ENCODE results near the gene RPUSD4.
"Not testable (repeated sequence)": the region's sequence is repeated elsewhere in the genome, so short reads cannot be mapped to it uniquely, and the experiment has no call there.

The RPUSD4 gene, protein sequence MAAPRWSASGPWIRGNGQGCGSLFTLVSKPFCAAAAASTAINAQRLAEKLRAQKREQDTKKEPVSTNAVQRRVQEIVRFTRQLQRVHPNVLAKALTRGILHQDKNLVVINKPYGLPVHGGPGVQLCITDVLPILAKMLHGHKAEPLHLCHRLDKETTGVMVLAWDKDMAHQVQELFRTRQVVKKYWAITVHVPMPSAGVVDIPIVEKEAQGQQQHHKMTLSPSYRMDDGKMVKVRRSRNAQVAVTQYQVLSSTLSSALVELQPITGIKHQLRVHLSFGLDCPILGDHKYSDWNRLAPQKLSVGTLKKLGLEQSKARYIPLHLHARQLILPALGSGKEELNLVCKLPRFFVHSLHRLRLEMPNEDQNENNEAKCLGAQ

DNA sequence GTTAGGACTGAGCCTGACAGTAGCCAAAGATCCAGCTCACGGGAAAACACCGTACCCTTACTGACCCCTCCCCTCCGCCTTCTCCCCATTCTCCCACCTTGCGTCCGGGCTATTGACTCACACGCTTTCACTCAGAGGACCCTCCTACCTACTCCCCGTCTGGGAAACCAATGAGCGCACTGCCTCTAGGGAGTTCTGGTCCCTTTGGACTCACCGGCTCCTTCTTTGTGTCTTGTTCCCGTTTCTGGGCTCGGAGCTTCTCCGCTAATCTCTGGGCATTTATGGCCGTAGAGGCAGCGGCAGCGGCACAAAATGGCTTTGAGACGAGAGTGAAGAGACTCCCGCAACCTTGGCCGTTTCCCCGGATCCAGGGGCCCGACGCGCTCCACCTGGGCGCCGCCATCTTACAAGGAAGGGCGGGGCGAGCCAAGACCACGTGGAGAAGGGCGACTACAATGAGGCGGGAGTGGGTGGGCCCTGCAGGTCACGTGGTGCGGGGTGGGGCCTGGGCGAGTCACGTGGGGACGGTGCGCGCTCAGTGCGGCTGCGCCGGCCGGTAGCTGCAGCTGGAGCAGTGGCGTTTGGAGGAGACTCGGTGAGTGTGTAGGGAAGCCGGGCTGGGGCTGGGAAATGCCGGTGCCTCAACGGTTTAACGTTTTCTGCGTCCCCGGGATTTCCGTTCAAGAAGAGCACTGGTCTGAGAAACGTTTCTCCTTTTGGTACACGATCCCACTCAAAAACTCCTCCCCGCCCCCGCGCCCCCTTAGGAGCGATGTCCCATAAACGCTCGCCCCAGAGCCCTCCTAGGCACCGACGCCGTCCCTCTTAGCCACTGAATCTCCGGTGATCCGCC is at the start of gene RPUSD4, which contains the start of gene FAM118B:
Gene RPUSD4, minus strand, starts transcription at position 415 of the 853 bp plus-strand sequence. Its CDS starts 12 bp downstream, at position 403.
Gene FAM118B, plus strand, starts transcription at position 547 of the 853 bp plus-strand sequence. CDS start 23,220 bp downstream, outside the sequence.
- DNase-seq = peak; percentile 96

DNA sequence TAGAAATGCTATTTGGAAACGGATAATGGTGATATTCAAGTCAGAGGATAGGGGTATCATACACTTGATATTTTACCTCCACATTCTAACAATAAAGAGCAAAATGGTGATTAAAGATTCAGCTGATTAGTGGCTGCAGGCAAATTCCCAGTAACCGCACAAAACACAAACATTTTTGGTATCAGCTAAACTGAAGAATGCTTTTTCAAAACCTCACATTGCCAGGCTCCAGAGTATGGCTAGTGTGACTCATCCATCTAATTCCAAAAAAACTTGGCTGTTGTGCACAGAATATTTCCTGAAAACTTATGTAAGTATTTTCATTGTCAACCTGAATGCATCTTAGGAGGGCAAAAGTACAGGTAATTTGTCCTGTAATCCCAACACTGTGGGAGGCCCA is 46.3 kb upstream of the RPUSD4 start:
- DNase-seq = no peak

- DNase-seq = no peak
Observed at GRCh38 chr11:126257144-126257543, 45.7 kb upstream of the RPUSD4 start.

DNA sequence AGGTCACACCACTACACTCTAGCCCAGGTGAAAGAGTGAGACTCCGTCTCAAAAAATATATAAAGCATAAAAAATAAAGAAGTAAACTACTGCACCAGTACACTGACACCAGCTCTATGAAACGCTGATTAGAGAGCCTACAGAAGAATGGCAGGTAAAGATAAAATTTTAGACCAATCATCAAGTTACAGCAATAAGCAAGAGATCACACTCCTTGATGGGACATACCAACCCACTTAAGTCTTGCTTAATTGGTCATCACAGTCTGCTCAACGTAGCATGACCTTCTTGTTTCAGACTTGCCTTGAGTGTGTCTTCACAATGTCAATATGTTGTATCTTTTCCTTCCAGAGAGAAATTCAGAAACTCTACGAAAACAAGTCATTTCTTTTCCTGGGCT is 44.8 kb upstream of the RPUSD4 start:
- DNase-seq = no peak

GRCh38 chr11:126255507-126255906 is 44.1 kb upstream of the RPUSD4 start:
- not testable (repeated sequence) for DNase-seq

DNA sequence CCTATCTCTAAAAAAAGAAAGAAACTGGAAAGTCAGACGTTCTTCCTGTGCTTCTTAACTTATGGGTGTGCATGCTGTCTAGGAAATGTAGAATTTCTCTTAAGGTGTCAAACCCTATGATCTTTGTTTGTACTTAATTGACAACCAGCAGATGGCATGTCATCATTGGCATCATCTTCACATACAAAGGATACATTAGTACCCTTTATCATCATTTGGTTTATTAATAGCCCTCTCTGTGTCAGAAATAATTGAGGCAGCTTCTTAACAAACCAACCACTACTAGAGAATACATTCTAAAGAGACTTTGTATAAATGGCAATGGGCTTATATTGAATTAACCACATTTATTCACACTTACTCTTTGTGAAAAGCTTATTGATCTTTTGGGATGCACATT is 43.4 kb upstream of the RPUSD4 start:
- no peak for DNase-seq

GRCh38 chr11:126253265-126253664 is 41.8 kb upstream of the RPUSD4 start:
- no peak for DNase-seq

DNA sequence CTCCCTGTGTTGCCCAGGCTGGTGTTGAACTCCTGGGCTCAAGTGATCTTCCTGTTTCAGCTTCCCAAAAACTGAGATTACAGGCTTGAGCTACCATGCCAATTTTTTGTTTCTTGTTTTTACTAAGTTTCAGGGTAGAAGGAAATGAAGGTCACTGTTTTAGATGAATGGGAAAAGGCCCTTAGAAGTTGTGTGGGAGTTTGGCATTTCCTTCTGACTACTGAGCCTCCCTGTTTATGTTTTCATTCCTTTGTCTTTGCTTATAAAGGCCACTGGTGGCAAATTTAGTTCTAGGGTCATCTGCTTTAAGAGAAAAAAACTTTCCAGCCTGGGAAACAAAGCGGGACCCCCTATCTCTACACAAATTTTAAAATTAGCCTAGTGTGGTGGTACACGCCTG is 35.2 kb upstream of the RPUSD4 start:
- no peak for DNase-seq

GRCh38 chr11:126233391-126233790 is 21.9 kb upstream of the RPUSD4 start:
- DNase-seq = no peak

GRCh38 chr11:126232683-126233082 is 21.2 kb upstream of the RPUSD4 start:
- DNase-seq = no peak

GRCh38 chr11:126231725-126232459 is 20.4 kb upstream of the RPUSD4 start:
- no peak for DNase-seq

DNA sequence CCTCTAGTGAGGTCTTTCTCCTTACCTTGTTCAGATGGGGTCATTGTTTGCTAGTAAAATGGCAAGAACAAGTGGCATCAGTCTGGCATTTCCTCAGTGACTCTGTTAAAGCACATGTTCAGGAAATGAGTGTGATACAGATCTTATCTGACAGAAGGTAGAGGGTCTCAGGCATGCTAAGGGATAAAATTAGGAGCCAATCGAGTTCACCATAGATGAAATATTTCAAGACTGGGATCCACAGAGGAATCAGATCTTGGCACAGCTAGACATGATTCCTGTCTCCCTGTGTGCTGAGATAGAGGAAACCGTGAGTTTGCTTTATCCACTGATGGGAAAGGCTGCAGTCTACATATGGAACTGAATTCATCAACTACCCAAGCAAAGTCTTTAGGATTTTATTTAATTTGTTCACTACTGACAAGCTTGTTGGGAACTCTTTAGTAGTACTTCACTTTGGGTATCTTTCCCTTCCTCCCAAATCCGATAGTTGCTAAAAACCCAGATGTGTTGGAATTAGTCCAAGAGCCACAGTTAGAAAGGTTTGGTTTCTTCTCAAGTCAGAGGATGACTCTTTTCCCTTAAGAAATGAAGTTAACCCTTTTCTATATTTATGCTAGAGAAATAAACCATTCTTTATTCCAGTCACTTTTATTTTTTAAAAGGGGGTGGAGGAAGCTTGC is 18.5 kb upstream of the RPUSD4 start:
- DNase-seq = no peak

- no peak for DNase-seq
Observed at GRCh38 chr11:126226334-126227084, 15.1 kb upstream of the RPUSD4 start.

DNA sequence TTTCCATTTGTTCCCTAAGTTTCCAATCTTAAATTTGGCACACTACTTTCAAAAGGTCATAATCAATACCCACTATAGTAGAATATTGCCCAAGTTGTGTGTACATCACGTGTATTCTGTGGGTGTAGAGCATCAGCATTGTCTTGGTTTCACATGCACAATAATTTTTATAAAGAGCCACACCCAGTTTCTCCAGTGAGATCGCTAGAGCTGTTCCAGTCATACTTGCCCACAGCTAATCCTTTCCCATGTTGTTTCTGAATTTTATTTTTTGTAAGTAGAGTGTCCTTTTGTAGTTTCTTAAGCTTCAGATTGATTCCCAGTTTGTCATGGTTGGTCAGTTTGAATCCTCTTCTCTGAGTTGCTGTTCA is 13.8 kb upstream of the RPUSD4 start:
- DNase-seq = no peak

DNA sequence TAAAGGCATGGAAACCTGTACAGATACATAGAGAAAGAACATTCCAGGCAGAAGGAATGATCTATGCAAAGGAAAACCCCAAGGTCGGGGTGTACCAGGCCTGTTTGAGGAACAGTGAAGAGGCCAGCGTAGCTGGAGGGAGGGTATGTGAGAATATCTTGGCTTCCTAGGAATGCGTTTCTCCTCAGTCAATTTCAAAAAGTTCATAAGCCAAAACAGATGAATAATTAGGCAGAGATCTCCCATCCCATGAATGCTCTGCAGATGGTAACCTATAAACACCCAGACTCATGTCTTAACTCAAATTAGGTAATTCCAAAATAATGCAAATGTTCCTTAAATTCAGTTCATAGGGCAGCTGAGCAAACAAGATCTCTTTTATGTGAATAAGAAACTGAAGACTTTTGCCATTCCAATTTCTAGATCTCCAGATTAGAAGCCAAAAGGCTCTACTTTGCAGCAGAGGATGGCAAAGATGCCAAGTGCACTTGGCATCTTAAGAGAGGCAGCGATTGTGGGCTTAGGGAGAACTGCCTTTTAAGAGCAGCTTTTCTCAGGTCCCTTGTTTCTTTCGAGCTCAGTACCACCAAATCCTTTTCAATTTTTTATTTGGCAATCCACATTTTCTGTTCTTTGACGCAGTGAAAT is 13.3 kb upstream of the RPUSD4 start:
- DNase-seq = no peak

DNA sequence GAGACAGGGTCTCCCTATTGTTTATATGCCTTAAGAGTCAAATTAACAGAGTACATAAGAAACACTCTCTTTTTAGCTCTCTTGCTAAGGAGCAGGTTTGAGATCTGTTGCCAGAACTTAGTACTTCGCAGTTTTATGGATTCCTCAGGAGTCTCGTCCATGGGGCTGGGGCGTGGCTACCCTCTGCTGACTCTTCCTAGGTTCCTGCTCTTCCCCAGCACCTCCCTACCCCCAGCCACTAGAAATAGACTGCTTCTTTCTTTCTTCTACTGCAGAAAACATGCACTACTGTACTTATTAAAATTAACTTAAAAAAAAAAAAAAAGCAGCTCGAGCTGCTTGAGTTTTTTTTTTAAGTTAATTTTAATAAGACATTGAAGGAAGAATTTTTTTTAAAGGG is 8.1 kb upstream of the RPUSD4 start:
- DNase-seq = no peak

- DNase-seq = no peak
Observed at GRCh38 chr11:126217491-126217890, 6.0 kb upstream of the RPUSD4 start.

DNA sequence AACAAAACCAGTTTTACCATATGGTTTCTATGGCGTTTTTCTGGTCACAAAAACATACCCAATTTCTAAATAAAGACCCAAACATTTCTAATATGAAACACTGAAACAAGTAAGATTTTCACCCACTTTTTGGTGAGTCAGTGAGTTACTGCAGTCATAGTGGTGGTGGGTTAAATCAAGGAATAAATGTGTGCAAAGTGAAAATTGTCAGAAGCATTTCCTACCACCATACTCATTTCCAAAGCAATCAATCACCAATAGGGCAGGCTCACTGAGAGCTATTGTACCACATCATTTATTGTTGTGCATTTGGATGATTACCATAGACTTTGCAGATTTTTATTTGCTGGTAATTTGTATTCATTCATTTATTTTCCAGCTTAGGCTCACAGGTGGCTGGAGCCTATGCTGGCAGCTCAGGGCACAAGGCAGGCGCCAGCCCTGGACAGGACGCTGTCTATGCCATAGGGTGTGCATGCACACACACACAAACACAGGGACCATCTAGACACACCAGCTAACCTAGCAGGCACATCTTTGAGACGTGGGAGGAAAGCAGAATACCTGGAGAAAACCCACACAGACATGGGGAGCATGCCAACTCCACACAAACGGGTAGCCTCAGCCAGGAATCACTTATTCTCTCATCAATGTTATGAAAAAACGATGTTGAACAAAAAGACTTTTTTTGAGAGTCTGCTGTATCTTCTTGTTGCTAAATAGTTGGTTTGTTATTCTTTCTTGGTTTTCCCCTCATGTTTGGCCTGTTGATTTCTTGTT is 5.3 kb upstream of the RPUSD4 start:
- DNase-seq = no peak

DNA sequence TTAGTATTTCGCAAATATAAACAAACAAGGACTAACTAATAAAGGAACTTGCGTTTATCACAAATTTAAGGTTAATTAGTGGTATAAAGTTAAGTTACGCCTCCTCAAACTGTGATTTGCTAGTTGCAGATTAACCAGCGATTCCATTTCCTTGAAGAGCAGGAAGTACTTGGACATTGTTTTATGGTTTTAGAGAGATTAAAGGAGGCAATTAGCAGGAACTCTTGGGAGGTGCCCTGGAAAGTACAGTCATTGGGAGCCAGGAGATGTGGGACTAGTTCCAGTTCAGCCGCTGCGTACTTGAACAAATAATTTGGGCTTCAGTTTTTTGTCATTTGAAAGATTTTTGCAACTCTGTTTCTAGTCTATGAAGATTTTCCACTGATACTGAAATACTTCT is 3.4 kb upstream of the RPUSD4 start:
- no peak for DNase-seq

DNA sequence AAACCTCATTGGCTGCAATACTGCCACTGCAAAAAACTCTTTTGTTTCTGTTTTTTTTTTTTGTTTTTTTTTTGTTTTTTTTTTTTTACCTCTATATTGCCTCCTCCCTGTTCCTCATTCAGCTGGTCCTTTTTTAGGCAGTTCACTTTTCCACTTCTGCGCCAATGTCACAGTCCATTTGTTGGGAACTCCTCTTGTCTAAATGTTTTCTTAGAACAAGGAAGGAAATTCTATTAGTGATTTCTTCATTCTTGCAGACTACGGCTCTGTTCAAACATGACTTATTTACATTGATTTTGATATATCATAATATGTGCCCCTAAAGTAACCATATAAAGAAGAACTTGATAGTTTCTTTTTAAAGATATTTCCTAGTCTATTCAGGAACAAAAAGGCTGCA is 3.0 kb upstream of the RPUSD4 start:
- no peak for DNase-seq

Measured in CD4-positive, alpha-beta T cell treated with Interferon gamma for 1 hour (primary cell).